GM10266 (cell line): ENCODE data around the gene TMEM120B.

Source experiments
- DNase-seq: peaks from one replicate; pipeline ENCODE4 v3.0.0; 2012; ENCODE audit errors: extremely low spot score
- TF ChIP-seq, protein P1 (sequence below): IDR thresholded peaks from 2 replicates; pipeline ENCODE4 v1.5.1; 2012; ENCODE audit warnings: mild to moderate bottlenecking, low read depth; ENCODE audit not compliant: control insufficient read depth, insufficient read depth; ENCODE audit errors: missing control alignments

Gene TMEM120B

DNA sequence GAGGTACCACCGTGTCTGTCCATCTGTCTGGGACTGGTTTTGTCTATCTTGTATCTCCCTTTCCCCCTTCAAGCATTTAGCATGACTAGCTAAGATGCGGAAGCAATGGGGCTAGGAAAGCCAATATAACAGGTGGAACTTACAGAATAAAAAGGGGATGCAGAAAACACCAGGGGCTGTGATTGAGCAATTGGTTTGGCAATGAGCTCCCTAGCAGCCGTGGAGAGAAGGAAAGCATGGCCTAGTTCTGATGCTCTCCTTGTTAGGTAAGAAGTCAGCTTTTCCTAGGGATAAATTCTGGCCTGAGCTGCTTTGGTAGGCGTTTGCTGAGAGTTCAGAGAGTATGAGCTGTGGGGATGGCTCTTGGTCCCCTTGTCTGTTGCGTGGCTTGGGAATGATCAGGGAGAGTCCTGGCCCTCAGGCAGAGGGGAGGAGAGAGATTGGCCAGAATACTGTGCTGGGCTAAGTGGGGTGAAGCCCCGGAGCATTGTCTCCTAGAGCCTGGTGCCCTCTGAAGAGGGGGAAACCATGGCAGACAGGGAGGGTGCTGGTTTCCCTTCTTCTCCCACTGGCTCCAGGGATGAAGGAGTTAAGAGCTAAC is 98.4 kb downstream of the TMEM120B start:
- TF ChIP-seq, protein P1, sequence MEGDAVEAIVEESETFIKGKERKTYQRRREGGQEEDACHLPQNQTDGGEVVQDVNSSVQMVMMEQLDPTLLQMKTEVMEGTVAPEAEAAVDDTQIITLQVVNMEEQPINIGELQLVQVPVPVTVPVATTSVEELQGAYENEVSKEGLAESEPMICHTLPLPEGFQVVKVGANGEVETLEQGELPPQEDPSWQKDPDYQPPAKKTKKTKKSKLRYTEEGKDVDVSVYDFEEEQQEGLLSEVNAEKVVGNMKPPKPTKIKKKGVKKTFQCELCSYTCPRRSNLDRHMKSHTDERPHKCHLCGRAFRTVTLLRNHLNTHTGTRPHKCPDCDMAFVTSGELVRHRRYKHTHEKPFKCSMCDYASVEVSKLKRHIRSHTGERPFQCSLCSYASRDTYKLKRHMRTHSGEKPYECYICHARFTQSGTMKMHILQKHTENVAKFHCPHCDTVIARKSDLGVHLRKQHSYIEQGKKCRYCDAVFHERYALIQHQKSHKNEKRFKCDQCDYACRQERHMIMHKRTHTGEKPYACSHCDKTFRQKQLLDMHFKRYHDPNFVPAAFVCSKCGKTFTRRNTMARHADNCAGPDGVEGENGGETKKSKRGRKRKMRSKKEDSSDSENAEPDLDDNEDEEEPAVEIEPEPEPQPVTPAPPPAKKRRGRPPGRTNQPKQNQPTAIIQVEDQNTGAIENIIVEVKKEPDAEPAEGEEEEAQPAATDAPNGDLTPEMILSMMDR = no peak
- no peak for DNase-seq

DNA sequence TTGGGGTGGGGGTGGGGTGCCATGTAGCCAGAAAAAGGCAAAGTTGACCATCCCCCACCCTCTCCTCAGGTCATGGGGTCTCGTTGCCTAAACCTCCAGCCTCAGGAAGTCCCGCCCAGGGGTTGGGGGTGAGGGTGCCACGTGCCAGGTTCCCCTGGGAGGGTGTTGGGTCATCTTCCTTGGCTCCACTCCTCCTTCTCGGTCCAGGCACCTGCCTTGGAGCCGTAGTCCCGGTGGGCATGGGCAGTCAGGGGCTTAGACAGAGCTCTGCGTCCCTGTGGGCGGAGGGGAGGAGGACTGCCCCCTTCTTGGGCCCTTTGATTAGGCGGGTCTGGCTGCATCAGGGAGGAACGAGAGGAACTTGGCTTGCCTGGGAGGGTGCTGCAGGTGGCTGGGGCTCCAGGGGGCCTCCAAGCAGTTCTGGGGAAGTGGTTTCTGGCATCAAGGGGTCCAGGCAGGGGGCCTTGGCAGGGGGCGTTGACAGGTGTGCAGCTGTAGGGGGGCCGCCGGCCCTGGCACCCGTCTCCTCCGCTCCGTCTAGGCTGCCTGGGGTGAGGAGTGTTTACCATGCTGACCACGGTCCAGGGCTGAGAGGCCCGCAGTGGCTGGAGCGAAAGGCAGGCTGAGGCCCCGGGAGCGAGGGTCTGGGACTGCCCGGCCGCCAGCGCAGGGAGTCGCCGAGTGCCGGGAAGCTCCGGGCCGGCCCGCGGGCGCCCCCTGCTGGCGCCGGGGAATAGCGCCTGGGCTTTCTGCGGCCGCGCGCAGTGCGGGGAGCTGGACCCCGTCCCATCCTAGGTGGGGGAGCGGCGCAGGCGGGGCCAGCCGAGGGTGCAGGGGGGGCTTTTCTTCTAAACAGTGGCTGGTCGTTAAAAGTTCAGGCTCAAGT is 99.1 kb downstream of the TMEM120B start:
- peak; percentile 95 for DNase-seq

GRCh38 chr12:121812320-121812871 is 99.8 kb downstream of the TMEM120B start:
- TF ChIP-seq, protein P1 = peak; percentile 26
- peak; percentile 80 for DNase-seq

More for the DNA sequence above, 99.1 kb downstream of the TMEM120B start:
- TF ChIP-seq, protein P1 = peak; percentile 93

DNA sequence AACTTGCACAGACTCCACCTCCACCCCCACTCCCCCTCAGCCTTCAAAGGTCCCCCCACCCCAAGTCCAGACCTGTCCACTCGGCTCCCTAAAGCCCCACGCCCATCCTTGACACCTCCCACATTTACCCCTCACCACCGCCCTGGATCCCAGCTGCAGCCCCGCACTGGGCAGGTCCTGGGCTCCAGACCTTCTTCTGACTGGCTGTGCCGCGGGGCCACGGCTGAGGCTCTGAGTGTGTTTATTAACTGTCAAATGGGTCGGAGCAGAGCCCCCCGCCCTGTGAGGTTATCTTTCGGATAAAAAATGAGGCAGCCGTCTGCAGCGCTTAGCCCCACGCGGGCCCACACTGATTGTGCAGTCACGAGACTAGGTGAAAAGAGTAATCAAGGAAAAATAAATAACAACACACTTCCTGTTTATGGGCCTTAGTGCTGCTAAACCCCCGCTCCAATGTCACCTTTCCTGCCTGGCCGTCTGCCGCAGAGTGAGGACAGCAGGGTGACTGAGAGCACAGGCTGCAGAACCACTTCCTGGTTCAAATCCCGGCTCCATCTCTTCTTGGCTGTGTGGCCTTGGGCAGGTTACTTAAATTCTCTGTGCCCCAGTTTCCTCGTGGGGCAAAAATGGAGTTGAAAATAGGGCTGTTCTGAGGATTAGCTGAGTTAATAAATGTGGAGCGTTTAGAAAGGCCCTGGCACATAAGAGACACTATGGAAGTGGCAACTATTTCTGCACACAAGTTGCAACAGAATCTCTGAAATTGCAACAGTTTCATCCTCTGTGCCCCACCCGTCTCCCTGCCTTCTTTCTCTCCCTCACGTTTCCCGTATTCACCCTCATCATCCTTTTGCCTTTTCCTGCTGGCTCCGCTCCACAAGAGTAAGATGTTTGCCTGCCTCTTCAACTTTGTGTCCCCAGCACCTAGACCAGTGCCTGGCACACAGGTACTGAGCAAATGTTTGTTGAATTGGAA is 100.7 kb downstream of the TMEM120B start:
- no peak for DNase-seq

GRCh38 chr12:121813951-121814350 is 101.4 kb downstream of the TMEM120B start:
- no peak for DNase-seq
- TF ChIP-seq, protein P1 = no peak

More for the DNA sequence above, 100.7 kb downstream of the TMEM120B start:
- TF ChIP-seq, protein P1 = no peak

GRCh38 chr12:121814429-121815119 is 102.0 kb downstream of the TMEM120B start:
- DNase-seq = no peak
- TF ChIP-seq, protein P1 = no peak
